IPS DF 19.7 (cell line): ENCODE measurements around the gene ADIPOQ.
"Not testable (repeated sequence)": the region's sequence is repeated elsewhere in the genome, so short reads cannot be mapped to it uniquely, and the experiment has no call there.

ENCODE experiments used
- DNase-seq: peaks from one replicate; pipeline ENCODE4 v3.0.0-alpha.2; 2013; ENCODE audit warnings: low read depth, low spot score

ADIPOQ gene

GRCh38 chr3:186826410-186826975, 16.0 kb upstream of the ADIPOQ start:
- DNase-seq, result no peak

GRCh38 chr3:186826976-186827857, 15.3 kb upstream of the ADIPOQ start:
- DNase-seq, result no peak

GRCh38 chr3:186828340-186828739, 14.2 kb upstream of the ADIPOQ start:
- DNase-seq, result no peak

GRCh38 chr3:186831798-186832197, 10.7 kb upstream of the ADIPOQ start:
- no peak for DNase-seq

DNA sequence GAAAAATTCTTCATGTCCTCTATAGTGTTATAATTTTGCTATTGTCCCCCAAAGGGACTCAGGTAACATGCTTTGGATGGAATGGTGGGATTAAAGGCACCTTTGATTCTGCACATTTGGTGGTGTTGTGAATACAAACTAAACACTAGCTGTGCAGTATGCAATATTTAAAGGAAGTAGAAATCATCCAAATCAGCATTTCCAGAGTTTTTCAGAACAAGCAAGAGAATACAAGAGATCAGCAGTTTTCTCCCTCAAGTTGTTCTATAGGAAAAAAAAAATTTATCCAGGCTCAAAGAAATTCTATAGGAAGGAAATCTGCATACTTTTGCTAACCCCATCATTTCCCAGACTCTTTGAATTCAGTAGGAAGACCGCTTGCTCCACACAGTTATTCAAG, 10.2 kb upstream of the ADIPOQ start:
- DNase-seq, result no peak

DNA sequence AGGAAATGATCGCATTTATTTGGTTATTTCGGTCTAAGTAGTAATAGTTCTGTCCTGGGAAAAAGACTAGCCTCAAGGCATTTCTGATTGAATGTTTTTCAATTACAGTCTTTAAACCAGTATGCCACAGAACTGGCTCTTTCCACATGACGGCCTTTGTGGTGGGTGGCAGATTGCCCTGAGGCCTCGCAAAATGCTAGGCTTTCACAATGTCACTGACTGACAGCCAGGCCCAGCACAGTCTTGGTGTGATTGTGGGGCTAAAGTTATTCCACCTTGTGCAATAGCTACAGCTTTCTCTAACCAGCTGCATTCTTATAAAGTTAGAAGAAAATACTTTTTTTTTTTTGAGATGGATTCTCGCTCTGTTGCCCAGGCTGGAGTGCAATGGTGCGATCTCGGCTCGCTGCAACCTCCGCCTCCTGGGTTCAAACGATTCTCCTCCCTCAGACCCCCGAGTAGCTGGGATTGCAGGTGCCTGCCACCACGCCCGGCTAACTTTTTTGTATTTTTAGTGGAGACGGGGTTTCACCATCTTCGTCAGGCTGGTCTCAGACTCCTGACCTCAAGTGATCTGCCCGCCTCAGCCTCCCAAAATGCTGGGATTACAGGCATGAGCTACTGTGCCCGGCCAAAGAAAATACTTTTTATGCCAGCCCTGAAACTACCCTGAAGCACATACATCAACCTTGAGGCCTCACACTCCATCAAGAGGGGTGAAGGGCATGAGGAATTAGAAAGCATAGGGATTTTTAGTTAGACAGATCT, 2.5 kb upstream of the ADIPOQ start:
- DNase-seq, result no peak

DNA sequence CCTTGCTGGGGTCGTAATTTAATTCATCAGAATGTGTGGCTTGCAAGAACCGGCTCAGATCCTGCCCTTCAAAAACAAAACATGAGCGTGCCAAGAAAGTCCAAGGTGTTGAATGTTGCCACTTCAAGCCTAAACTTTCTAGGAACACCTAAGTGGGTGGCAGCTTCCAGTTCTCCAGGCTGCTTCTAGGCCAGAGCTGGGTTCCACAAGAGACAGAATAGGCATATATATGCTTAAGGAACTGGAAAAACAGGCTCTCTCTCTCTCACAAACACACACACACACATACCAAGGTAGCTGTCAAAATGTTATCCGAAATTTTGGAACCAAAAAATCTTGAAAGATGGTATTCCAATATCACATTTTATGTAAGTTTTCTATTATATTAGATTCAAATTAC, 890 bp upstream of the ADIPOQ start:
- DNase-seq, result no peak

- DNase-seq, result no peak
Observed at GRCh38 chr3:186843039-186843432, 526 bp downstream of the ADIPOQ start.

DNA sequence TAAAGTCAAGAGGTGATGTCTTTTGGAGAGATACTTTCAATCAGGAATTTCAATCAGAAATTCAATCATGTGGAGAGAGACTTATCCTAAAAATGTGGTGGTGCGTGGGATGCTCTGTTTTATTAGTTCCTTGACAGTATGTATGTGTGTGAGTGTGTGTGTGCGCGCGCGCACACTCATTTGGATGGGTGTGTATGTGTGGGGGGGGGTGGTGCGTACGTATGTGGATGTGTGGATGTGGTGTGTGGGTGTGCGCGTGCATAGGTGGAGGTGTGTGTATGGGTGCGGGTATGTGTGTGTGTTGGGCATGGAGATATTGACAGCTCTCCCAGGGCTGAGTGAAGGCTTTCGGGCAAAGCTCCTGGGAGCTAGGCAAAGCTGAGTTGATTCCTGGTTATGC, 2.4 kb downstream of the ADIPOQ start:
- no peak for DNase-seq

- no peak for DNase-seq
Observed at GRCh38 chr3:186845756-186846155, 3.2 kb downstream of the ADIPOQ start.

DNA sequence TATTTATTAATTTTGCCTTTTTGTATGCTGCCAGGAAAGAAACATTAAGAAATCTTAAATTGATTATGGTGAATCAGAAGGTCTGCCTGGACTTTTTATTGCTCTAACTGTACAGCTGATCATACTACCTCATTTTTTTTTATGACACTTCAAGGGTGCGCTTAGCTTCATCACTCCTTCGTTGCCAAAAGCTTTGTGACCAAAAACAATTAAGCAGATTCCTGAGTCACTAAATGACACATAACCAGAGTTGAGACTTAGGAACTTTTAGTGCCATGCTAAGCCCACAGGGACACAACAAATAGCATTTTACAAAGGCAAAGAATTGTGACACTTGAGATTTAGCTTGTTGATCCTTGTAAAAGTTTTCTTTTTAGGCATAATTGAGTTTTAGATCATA, 4.9 kb downstream of the ADIPOQ start:
- DNase-seq, result no peak

GRCh38 chr3:186849374-186849975, 7.0 kb downstream of the ADIPOQ start:
- no peak for DNase-seq

- DNase-seq, result not testable (repeated sequence)
Observed at GRCh38 chr3:186851835-186852234, 9.3 kb downstream of the ADIPOQ start.

DNA sequence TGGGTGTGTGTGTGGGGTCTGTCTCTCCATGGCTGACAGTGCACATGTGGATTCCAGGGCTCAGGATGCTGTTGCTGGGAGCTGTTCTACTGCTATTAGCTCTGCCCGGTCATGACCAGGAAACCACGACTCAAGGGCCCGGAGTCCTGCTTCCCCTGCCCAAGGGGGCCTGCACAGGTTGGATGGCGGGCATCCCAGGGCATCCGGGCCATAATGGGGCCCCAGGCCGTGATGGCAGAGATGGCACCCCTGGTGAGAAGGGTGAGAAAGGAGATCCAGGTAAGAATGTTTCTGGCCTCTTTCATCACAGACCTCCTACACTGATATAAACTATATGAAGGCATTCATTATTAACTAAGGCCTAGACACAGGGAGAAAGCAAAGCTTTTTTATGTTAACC, 10.5 kb downstream of the ADIPOQ start:
- no peak for DNase-seq

- no peak for DNase-seq
Observed at GRCh38 chr3:186854146-186854545, 11.6 kb downstream of the ADIPOQ start.

DNA sequence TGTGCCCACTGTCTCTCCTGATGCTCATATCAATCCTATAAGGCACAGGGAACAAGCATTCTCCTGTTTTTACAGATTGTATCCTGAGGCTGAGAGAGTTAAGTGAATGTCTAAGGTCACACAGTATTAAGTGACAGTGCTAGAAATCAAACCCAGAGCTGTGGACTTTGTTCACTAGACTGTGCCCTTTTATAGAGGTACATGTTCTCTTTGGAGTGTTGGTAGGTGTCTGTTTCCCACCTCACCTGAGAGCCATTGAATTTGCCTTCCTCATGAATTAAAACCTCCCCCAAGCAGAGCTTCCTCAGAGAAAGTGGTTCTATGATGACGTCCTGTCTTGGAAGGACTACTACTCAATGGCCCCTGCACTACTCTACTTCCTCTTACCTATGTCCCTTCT, 12.4 kb downstream of the ADIPOQ start:
- no peak for DNase-seq

DNA sequence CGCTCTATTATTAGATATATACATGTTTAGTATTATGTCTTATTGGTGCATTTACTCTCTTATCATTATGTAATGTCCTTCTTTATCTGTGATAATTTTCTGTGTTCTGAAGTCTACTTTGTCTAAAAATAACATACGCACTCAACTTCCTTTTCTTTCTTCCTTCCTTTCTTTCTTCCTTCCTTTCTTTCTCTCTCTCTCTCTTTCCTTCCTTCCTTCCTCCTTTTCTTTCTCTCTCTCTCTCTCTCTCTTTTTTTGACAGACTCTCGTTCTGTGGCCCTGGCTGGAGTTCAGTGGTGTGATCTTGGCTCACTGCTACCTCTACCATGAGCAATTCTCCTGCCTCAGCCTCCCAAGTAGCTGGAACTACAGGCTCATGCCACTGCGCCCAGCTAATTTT, 15.2 kb downstream of the ADIPOQ start:
- no peak for DNase-seq

- DNase-seq, result not testable (repeated sequence)
Observed at GRCh38 chr3:186865215-186865853, 22.8 kb downstream of the ADIPOQ start.

DNA sequence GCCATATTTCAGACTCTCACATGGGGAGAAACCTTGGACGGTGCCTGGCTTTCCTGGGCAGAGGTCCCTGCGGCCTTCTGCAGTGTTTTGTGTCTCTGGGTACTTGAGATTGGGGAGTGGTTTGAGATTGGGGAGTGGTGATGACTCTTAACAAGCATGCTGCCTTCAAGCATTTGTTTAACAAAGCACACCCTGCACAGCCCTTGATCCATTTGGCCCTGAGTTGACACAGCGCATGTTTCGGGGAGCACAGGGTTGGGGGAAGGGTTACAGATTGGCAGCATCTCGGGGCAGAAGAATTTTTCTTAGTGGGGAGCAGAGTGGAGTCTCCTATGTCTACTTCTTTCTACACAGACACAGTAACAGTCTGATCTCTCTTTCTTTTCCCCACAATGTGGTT, 23.6 kb downstream of the ADIPOQ start:
- DNase-seq, result not testable (repeated sequence)

DNA sequence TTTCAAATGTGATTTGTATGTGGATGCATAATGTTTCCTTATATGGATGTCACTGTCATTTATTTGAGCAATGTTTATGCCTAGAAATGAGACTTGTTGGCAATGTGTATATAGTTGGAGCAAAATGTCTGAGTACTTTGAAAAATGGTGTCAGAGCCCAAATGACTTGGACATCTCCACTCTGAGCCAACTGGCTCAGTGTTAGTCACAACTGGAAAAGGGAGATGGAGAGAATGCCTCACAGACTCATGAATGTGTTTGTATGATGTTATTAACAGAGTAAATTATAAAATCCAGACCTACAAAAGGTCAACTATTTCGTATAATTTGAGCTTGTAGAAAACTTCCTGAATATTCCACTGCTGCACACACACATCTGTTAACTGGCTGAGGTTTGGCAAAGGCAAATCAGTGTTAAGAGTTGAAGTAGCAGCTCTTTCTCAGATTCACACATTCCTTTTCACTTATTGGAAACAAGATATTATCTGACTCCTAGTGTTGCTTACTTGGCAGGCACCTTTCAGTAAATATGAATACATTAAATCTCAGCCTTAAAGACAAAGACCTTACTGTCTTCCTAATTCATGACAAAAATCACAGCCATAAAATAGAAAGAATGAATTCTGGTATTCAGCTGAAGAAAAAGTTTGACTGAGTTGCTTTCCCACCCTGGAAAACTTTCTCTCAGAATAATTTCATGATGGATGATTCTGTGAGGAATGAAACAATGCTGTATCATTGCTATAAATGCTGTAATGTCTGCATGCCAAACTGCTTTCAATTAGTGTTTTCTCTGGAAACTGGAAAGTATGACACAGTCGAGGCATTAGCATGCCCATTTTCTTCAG, 27.0 kb downstream of the ADIPOQ start:
- no peak for DNase-seq
